Liver (tissue), 3 donors: ENCODE data around the gene SGMS1.
"Not testable (repeated sequence)": the region's sequence is repeated elsewhere in the genome, so short reads cannot be mapped to it uniquely, and the experiment has no call there.

Source experiments
- ATF3 ChIP-seq: IDR thresholded peaks from 2 replicates; pipeline ENCODE4 v1.6.1; 2016; ENCODE audit warnings: antibody characterized with exemption
- CTCF ChIP-seq: fragments of 150-350 bp; IDR thresholded peaks from 2 replicates; pipeline ENCODE4 v1.5.1; 2017; ENCODE audit warnings: improper control_type of control experiment, low read depth, low read length; ENCODE audit not compliant: missing input control
- REST ChIP-seq: IDR thresholded peaks from 2 replicates; pipeline ENCODE4 v1.6.1; 2016; ENCODE audit warnings: antibody characterized with exemption, mild to moderate bottlenecking
- RXRA ChIP-seq, 2 donors: IDR thresholded peaks; 2 replicates each; pipeline ENCODE4 v1.6.1; 2017 to 2018; ENCODE audit warnings: antibody characterized with exemption in 2 of 2, mild to moderate bottlenecking in 1 of 2
- SP1 ChIP-seq: IDR thresholded peaks from 2 replicates; pipeline ENCODE4 v1.6.1; 2018; ENCODE audit warnings: antibody characterized with exemption, mild to moderate bottlenecking
- donor health status: healthy.
- donor health status: healthy.

GRCh38 chr10:50355693-50356480 is 267.9 kb downstream of the SGMS1 start:
- TF ChIP-seq CTCF; ATF3; REST; RXRA (IDR thresholded peaks at IDR 0.05); SP1: not testable (repeated sequence)
